ENCODE measurements around the gene AMOTL1. TPM values are rescaled to one million over a fixed set of nuclear protein-coding genes. Genes with fewer than 3 reads are reported as not detected.

The AMOTL1 gene
- total and polyA plus RNA-seq, 2 of the 8 experiments (the other 6 are each of a cell fraction or from before 2014, with no cell fraction given): 9.0 to 27.6 TPM

DNA sequence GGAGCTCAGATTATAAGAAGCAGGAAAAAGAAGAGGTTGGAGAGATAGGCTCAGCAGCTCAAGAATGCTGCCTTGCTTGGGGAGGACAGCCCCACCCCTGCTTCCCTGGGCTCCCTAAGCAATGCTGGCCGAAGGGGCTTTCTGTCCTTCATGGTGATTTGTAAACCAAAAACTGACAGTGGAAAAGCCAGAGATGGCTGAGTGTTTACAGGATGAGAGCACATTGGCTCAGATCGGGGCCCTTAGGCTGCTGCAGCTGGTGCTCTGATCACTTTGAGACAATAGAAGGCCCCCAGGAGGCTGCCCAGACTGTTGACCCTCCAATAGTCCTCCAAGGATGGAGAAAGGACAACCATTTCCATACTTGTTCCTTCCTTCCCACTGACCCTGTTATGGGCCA lies 28.8 kb upstream of the AMOTL1 start:
- Histone ChIP-seq H3K56ac (replicated peaks; ENCODE audit: insufficient read length, low read depth, low read length) (no peak overlapping the region), H4K20me1 (replicated peaks in 1 of 2; ENCODE audit: control insufficient read depth in 1 of 2, insufficient read depth in 2 of 2, low read length in 2 of 2) (no peaks in the 10 kb centered on the region), H3K36me3 (ENCODE audit: control insufficient read depth in 2 of 4, insufficient read depth in 4 of 4, low read length in 3 of 4) (no peaks in the 10 kb centered on the region), H2AFZ (ENCODE audit: low read length) (no peak overlapping the region), H2BK12ac (ENCODE audit: low read depth, low read length) (peak overlapping the region; percentile 19; the same call in 1 of the 2 replicates), H2BK20ac (ENCODE audit: low read length) (no peak overlapping the region), H3K4me1 (replicated peaks in 1 of 4; ENCODE audit: control insufficient read depth in 3 of 4, insufficient read depth in 4 of 4, low read length in 3 of 4) (peaks cover 7 to 25% (median 17%) of the 10 kb centered on the region in 4 experiments), H3K27me3 (replicated peaks in 1 of 4; ENCODE audit: control insufficient read depth in 3 of 4, extremely low read depth in 1 of 4, insufficient read depth in 3 of 4, low read length in 3 of 4) (peaks cover 0 to 31% (median 19%) of the 10 kb centered on the region in 4 experiments; a peak in 6 of 7 replicates), H4K8ac (ENCODE audit: extremely low read depth, insufficient read depth, low read length) (no peak overlapping the region), H3K4me3 (ENCODE audit: extremely low read depth in 1 of 4, insufficient read depth in 2 of 4, low read depth in 3 of 4, low read length in 4 of 4) (no peak overlapping the region), H2BK15ac (ENCODE audit: low read length) (no peak overlapping the region; the same call in 1 of the 2 replicates), H3K4me2 (ENCODE audit: insufficient read depth in 1 of 2, low read depth in 2 of 2, low read length in 2 of 2) (no peak overlapping the region; a peak in 1 of 4 replicates), H3K27ac (ENCODE audit: low read depth, low read length) (no peak overlapping the region), H4K5ac (ENCODE audit: insufficient read length, low read depth, low read length) (no peak overlapping the region), H3K18ac (ENCODE audit: extremely low read depth, low read length) (no peak overlapping the region), H3K9me3 (ENCODE audit: insufficient read depth in 2 of 2, low read depth in 1 of 2, low read length in 1 of 2) (no peaks in the 10 kb centered on the region), H3K23ac (ENCODE audit: insufficient read length) (no peak overlapping the region), H3K79me2 (ENCODE audit: control insufficient read depth in 1 of 2, insufficient read depth in 2 of 2, low read length in 2 of 2) (no peaks in the 10 kb centered on the region), H3K9ac (replicated peaks in 1 of 4; ENCODE audit: extremely low read depth in 1 of 4, low read depth in 3 of 4, low read length in 3 of 4) (no peak overlapping the region), H4K91ac (replicated peaks; ENCODE audit: insufficient read length, low read length) (no peak overlapping the region), H2AK5ac (ENCODE audit: low read depth, low read length) (no peak overlapping the region), H2BK5ac (ENCODE audit: low read depth, low read length) (no peak overlapping the region), H3K79me1 (ENCODE audit: low read depth, low read length) (no peaks in the 10 kb centered on the region), H3K23me2 (ENCODE audit: low read depth, low read length) (peaks cover 6% of the 10 kb centered on the region), H3K4ac (replicated peaks; ENCODE audit: insufficient read length, low read depth, low read length) (no peak overlapping the region), H2BK120ac (replicated peaks; ENCODE audit: low read depth, low read length) (no peak overlapping the region), H3K14ac (ENCODE audit: insufficient read length) (no peak overlapping the region)
- DNase-seq (ENCODE audit: low read depth in 1 of 2, low spot score in 2 of 2) (no peak), FAIRE-seq (no peak)
- CTCF ChIA-PET (ENCODE audit: partially characterized antibody): interaction anchor here (0.7 to 3.3 kb wide), 7 partner anchors 10 to 159 kb away, joined by 3 to 10 read pairs (median 3); no protein-coding TSS in a partner anchor
- POLR2A ChIA-PET (ENCODE audit: partially characterized antibody): interaction anchor here (1.0 to 3.4 kb wide), 3 partner anchors 16 to 83 kb away, joined by 3 to 18 read pairs (median 3); no protein-coding TSS in a partner anchor
- WGBS, 2 experiments (ENCODE audit: extremely low coverage in 1 of 2, insufficient coverage in 1 of 2, insufficient read length in 1 of 2, insufficient replicate concordance in 2 of 2, low coverage in 1 of 2, low lambda C conversion rate in 2 of 2, missing lambda C conversion rate in 1 of 2): 64% methylated on average over 2 of the region's 2 CpGs; no CpG with 5 or more reads in 1 of the 2 experiments
- TF ChIP-seq SP4 (IDR thresholded peaks at IDR 0.05; ENCODE audit: low read length) (no peak), CREB1 (IDR thresholded peaks at IDR 0.05) (no peak), RAD21 (IDR thresholded peaks at IDR 0.05 in 1 of 2, conservative IDR thresholded peaks at IDR 0.05 in 1 of 2; ENCODE audit: low read depth in 2 of 2, low read length in 2 of 2) (no peak), HDAC6 (IDR thresholded peaks at IDR 0.05; ENCODE audit: low read depth, low read length) (no peak), TAF7 (optimal IDR thresholded peaks at IDR 0.05; ENCODE audit: borderline replicate concordance, low read depth, low read length) (no peak), KDM1A (IDR thresholded peaks at IDR 0.05; ENCODE audit: borderline replicate concordance, low read length) (no peak), SIN3A (conservative IDR thresholded peaks at IDR 0.05 in 1 of 2, IDR thresholded peaks at IDR 0.05 in 1 of 2; ENCODE audit: low read depth in 1 of 2, low read length in 2 of 2) (no peak), RBBP5 (IDR thresholded peaks at IDR 0.05; ENCODE audit: borderline replicate concordance, low read depth, low read length) (no peak), KDM5A (IDR thresholded peaks at IDR 0.05; ENCODE audit: low read length) (no peak), ATF3 (IDR thresholded peaks at IDR 0.05; ENCODE audit: insufficient read depth, low read depth, low read length) (no peak), SP1 (IDR thresholded peaks at IDR 0.05; ENCODE audit: low read depth, low read length) (no peak), KDM4A (IDR thresholded peaks at IDR 0.05; ENCODE audit: low read depth, low read length, severe bottlenecking) (no peak)
- TF ChIP-seq, protein P1, sequence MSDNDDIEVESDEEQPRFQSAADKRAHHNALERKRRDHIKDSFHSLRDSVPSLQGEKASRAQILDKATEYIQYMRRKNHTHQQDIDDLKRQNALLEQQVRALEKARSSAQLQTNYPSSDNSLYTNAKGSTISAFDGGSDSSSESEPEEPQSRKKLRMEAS (IDR thresholded peaks at IDR 0.05): no peak
